ENCODE results near the gene ASCC3.
"Not testable (repeated sequence)": the region's sequence is repeated elsewhere in the genome, so short reads cannot be mapped to it uniquely, and the experiment has no call there.

Gene ASCC3

DNA sequence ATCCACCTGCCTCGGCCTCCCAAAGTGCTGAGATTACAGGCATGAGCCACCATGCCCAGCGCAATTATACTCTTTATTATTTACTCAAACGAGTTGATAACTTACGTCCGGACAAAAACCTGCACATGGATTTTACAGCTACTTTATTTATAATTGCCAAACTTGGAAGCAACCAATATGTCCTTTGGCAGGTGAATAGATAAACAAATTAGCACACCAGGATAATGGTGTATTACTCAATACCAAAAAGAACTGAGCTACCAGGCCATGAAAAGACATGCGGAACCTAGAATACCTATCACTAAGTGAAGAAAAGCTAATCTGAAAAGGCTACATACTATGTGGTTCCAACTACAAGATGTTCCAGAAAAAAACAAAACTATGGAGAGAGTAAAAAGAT lies 168.1 kb downstream of the ASCC3 start:
- DNase-seq: no peak

DNA sequence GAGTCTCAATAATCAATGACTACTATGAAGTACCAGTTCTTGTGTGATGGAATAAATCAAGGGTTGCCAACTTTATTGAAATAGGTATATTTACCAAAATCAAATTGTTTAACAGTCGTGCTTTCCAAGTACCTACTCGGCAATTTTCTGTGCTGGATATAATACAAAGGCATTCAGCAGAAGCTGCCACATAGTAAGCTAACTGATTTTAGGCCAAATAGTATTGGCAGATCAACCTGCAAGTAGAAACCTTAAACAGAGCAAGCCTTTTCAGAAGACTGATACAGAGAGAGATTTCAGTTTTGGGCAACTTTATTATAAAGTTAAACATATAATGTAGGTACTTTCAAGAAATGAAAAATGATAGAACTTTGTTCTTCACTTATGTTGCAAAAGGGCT lies 174.6 kb downstream of the ASCC3 start:
- no peak for DNase-seq

DNA sequence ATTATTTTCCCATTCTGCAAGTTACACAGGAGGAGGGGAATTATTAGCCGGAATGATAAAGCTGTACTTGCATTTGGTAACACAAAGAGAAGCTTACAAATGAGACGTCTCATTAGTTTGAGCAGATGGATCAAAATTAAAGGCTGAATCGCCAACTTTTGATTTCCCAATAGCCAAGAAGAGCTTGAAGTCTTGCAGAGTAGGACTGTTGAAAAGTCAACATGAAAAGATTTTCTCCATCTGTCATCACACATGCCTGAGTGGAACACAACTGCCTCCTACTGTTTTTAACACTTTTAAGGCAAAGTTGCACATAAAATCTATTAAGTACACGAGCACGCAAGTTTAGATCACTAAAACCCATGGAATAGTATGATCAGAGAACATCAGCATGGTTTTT lies 176.2 kb downstream of the ASCC3 start:
- no peak for DNase-seq

DNA sequence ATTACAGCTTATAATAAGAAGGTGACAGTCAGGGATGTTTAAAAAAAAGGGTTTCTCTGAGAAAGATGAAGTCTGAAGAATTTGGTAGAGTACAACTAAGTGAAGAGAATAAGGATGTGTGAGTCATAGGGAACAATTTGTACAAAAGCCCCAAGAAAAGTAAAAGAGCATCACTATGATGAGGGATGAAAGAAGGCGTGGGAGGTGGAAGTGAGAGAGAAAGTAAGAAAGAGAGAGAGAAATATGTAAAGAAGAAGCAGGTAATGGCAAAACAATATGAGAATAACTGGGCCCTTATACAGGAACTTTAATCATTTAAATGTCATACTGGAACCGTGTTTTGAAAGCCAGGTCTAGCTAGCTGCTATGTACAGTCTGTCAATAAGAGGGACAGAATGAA lies 179.4 kb downstream of the ASCC3 start:
- no peak for DNase-seq

DNA sequence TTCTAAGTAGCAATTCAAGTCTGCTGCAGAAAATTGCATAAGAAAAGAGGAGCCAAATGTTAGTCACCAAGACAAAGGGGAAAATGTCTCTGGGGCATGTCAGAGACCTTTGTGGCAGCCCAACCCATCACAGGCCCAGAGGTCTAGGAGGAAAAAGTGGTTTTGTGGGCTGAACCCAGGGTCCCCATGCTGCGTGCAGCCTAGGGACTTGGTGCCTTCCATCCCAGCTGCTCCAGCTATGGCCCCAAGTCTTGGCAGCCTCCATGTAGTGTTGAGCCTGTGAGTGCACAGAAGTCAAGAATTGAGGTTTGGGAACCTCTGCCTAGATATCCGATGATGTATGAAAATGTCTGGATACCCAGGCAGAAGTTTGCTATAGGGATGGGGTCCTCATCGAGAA lies 181.1 kb downstream of the ASCC3 start:
- DNase-seq: no peak

DNA sequence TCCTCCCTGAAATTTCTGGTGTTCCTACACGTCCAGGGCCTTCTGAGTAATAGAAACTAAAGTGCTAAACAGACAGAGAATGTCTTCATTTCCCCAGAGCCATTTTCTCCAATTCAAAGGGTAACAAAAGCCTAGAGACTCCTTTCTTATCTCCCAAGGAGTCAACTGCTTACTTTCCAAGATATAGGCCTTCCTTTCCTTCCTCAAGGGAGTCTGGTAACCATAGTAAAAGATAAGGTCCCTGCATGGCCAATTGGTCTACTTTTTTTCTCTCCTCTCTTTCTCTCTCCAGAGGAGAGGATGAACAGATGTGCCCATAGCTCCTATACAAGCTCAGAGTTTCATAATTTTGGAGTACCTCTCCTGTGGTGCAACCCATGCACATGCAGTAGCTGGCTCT lies 185.7 kb downstream of the ASCC3 start:
- DNase-seq: no peak

DNA sequence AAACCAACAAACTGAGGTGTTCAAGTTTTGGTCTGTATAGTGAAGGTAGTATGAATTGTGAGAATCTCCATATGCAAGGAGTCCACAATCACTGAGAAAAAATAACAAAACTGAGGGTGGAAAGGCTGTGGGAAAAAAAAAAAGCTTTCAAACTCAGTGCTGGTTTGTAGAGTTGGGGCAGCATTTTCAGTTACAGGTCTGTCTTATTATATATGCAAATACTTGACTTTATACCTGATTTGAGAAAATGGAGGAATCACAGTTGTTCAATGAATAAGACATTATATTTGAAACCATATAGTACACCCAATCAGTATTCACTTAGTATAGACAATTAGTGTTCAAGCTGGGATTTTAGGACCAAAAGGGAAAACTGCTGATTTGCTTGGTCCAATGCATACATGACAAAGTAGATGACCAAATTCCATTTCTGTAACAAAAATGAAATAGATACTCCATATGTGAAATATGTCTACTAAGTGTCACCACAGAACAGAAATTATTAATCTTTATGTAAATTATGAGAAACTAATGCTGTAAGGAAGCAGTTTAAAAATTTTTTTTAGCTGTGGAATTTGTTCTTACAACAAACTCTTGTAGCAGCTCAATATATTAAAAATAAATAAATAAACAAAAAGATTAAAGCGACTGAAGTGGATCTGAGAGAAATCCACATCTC lies 187.7 kb downstream of the ASCC3 start:
- no peak for DNase-seq

DNA sequence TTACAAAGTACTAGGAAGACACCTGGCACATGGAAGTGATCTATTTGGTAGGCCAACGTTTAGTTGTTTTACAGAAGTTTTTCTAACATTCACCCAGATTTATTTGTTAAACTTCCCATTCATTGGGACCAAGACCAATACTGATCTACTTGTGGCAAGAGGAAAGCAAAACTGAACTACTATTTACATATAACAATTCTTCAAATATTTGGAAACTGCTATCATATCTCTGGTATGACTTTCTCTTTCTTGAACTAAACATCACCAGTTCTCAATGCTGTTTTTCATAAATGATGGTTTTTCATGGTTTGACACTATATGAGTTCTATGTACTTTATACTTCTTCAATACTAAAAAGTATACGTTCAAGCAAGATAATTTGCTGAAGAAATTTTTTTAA lies 189.2 kb downstream of the ASCC3 start:
- DNase-seq: no peak

DNA sequence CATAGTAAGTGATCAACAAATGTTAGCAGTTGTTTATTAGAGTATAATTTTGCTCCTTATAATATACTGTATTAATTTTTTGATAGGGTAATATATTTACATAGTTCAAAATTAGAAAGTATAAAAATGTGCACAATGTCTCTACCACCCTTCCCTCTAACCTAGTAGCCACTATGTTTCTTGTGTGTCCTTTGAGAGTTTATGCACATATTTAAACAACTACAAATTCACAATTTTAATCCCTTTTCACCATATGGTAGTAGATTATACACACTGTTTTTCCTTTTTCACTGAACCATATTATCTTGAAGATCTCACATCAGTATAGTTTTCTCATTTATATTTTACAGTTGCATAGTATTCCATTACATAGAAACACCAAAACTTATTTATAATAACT lies 194.9 kb downstream of the ASCC3 start:
- no peak for DNase-seq

DNA sequence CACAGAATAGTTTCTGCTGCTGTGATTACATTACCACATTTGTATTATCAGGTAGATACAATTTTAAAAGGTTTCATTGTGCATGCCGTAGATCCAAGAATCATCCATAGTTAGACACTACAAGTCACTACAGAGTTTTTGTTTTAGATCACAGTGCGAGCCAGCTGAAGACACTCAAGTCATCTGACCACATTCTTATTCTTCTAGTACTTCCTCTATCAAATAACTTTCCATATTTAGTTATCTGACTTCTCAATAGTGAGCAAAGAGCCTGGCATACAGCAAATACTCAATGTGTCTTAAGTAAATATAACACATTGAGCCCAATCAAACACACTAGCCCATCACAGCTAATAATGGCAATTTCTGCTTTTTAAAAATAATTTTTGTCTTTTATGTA lies 195.4 kb downstream of the ASCC3 start:
- DNase-seq: no peak

DNA sequence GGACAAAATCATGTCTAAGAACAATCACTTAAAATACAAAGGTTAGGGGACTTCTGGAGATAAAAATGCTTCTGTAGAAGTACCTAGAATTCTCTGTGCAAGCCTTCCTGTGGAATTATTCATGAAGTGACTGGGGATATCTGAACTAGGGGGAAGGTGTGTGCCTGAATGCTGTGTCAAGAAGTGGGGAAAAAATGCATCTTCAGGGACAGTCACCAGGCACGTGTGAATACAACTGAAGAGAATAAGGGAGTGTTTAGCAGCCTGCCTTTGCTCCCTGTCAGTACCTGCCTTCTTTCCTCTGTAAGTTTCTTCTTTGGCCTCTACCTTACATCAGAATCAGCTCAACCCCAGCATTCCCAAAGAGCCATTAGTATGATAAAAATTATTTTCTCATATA lies 201.0 kb downstream of the ASCC3 start:
- no peak for DNase-seq

DNA sequence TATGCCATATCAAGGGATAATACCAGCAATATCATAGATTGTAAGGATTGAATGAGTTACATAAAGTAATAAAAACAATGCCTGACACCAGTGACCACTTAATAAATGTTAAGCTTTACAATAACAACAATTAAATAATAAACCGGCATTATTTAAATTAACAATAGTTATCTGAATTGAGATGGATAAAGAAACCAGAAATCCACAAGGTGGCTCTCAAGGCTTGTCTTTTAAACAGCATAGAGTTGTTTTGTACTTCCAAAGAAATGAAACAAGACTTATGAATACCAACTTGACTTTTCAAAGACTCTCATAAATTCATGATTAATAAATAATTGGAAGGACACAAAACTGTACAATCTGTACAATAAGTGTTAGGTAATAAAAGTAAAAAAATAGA lies 203.1 kb downstream of the ASCC3 start:
- DNase-seq: no peak

DNA sequence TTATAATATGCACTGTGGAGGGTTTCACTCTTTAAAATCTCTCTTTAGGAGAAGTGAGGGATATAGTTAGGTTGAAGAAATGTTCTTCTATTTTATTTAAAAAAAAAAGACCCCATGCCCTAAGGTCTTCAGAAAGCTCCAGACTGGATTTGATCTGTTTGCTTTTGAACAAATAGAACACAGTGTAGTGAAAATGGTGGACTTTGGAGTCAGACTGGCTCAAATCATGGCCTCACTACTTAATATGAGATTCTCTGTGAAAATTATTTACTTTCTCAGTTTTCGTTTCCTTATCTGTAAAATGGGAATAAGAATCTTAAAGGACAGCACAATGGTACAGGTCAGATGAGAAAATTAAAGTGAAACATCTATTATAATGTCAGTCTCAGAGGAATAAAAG lies 203.9 kb downstream of the ASCC3 start:
- DNase-seq: no peak

DNA sequence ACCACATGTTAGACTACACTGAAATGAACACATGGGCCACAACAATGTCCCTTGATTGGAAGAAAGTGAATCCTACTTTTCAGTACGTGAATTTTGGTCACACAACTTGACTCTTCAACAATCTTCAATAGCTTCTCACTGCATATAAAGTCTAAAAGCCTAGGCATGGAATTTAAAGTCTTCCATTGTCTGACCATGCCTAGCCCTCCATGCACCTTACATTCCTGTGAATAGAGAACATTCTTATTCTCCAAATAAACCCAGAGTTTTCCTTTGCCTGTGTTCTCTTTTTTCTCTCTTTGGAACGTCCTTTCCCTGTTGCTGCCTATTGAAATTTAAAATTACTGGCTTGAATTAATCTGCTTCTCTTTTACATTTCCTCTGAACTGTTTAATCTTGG lies 207.5 kb downstream of the ASCC3 start:
- DNase-seq: no peak

DNA sequence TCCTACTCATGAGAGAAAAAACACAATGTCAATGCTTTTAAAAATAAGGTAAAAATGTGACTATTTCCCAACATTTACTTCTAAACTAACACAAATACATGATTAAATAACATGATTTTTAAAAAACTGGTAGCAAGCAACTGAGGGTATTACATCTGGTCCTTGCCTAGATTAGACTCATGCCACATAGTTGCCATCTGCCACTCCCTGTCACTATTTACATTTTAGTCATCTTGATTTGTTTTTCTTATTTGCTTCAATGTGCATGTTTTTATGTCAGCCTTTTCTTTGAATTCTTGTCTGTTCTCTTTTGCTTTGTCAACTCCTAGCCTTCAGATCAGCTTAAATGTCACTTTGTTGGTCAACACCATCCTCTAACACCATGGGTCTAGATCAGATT lies 209.4 kb downstream of the ASCC3 start:
- DNase-seq: no peak

DNA sequence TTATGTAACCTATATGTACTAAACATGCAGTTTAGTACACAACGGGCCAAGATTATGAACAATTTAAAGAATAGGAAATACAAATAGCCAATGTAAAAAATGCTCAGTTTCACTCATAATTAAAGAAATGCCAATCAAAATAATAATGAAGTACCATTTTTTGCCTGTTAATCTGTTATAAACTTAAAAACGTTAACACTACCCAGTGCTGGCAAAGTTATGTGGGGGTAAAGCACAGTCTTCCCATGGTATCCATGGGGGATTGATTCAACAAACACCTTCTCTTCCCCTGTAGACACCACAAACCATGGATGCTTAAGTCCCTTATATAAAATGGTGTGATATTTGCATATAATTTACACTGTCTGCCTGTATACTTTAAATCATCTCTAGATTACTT lies 211.1 kb downstream of the ASCC3 start:
- no peak for DNase-seq

DNA sequence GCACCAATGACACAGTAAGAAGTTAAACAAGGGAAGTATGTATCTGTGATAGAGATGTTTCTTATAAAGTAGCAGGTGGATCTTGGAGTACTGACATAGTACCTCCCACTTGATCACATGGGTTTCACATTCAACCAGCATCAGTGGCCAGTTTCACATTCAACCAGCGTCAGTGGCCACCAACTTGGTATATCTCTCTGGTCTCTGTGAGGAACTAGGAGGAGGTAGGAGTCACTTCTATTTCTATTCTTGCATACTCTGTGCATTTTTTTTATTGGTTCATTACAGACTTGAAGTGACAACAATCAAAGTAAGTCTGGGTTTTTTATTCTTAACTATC lies 216.1 kb downstream of the ASCC3 start:
- DNase-seq: no peak

DNA sequence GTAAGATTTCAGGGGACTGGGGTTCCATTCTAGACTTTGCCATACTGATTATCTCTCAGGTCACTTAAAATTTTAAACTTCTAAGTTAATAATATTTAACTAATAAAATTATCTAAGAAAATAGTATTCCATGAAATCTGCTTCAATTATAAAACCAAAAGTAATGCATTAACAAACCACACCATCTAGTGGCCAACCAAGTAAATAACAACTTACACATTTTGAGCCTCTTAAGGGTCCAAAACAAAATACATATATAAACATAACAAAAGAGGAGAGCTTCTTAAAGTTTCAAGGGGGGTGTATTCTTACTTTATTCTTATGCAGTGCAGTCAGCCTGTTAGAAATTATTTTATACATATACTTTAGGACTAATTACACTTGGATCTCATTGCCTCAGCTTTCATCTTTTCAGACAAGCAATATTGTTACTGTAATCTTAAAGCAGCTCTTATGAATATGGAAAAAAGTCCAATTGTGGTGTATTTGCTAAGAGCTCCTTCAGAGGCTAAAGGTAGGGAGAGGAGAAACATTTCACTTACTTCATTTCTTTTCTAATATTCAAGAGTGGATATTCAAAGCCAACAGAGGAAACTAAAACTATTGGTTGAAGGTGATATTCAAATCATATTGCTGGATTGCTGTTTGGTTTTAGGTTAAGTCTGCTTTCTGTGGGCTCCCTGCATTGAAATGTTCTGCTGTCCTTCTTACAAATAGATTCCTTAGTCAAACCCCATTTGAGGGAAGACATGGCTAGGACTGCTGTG lies 216.7 kb downstream of the ASCC3 start:
- DNase-seq: peak; percentile 29

DNA sequence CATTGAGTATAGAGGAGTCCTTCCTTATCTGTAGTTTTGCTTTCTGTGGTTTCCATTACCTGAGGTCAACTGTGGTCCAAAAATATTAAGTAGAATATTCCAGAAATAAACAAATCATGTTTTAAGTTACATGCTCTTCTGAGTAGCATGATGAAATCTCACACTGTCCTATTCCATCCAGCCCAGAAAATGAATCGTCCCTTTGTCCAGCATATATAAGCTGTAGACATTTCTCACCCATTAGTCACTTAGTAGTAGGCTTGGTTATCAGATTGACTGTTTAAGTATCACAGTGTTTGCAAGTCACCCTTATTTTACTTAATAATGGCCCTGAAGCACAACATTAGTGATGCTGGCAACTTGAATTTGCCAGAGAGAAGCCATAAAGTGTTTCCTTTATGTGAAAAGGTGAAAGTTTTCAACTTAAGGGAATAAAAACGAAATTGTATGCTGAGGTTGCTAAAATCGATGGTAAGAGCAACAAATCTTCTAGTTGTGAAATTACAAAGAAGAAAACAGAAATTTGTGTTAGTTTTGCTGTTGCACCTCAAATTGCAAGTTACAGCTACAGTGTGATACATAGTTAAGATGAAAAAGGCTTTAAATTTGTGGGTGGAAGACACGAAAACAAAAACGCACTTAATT lies 217.8 kb downstream of the ASCC3 start:
- no peak for DNase-seq

DNA sequence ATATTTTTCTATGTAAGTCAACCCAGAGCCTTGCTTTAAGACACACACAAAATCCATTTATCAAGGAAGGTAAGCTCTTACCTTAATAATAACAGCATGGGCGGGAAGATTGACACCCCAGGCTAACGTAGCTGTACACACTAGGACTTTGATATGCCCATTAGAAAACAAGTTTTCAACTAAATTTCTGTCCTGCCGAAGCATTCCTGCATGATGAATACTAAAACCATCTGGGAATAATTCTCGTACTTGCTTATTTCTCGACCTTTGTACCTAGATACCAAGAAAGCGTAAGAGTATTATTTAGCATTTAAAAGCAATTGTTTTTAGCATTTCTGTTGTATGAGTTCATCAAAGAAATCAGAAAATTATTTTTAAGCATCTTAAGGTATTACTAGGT lies 218.9 kb downstream of the ASCC3 start:
- DNase-seq: no peak

DNA sequence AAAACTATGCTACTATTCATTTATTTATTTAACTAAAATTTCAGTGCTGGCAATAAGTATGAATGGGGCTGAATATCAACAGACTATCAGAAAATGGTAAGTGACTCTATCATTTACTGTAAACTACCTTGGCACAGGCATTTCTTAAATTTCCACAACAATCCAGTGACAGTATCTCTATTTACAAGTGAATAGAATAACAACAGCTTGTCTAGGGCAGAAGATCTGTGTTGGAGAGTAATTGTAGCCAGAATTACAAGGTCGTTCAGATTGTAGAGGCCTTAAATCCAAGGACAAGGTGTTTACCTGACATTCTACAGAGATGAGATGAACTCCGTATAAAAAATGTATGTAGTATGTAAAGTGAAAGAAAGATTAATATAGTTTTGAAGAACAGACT lies 222.6 kb downstream of the ASCC3 start:
- DNase-seq: no peak

DNA sequence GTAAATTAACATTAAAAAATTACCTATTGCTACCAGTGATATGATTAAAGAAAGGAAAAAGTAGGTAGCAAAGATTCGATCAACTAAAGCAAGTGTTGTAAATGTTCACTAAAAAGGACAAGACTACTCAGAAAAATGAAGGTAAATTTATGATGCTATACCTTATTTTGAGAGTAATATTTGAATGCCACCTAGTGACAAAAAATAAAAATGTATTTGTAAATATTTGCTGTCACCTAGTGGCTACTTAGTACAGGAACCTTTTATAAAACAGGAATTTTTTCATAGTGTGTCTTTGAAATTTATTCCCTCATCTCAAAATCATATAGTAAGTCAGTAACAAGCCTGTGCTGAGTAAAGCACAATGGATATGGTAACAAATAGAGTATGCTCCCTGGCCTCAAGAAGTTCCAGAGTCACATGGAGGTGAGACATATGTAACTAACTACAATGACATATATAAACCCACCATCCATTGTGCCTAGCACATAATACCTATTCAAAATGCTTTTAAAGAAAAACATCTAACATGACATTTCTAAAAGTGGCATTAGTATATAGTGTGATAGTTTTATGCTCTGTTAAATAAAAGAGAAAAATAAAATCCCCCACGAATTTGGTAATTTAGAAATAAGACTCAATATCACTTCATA lies 223.3 kb downstream of the ASCC3 start:
- peak; percentile 28 for DNase-seq

DNA sequence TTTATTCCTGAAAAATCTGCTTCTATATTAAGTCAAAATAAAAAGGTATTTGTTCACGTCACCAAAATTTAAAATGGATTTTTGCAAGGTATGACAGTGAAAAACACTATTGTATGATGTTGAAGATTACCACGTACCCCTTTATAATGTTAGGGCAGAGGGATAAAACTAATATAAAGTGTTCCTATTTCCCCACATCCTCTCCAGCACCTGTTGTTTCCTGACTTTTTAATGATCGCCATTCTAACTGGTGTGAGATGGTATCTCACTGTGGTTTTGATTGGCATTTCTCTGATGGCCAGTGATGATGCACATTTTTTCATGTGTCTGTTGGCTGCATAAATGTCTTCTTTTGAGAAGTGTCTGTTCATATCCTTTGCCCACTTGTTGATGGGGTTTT lies 240.0 kb downstream of the ASCC3 start:
- not testable (repeated sequence) for DNase-seq
